Measurements from ENCODE around the gene VPS13C.

DNA sequence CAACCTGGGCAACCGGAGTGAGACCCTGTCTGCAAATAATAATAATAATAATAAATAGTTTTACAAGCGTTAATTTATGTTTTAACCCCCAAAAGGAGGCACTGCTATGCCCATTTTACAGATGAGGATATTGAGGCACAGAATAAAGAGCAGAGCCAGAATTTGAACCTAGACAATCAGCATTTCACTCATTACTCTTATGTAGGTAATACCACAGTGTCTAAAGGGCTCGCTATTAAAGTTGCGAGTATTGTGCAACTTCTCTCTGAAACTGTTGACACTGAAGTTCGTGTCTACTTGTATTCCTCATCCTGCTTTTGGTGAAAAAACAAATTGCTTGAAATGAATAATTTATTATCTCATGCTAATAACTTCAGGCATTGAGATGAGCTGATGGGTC, 9.3 kb upstream of the VPS13C start:
- TF ChIP-seq, protein P1, sequence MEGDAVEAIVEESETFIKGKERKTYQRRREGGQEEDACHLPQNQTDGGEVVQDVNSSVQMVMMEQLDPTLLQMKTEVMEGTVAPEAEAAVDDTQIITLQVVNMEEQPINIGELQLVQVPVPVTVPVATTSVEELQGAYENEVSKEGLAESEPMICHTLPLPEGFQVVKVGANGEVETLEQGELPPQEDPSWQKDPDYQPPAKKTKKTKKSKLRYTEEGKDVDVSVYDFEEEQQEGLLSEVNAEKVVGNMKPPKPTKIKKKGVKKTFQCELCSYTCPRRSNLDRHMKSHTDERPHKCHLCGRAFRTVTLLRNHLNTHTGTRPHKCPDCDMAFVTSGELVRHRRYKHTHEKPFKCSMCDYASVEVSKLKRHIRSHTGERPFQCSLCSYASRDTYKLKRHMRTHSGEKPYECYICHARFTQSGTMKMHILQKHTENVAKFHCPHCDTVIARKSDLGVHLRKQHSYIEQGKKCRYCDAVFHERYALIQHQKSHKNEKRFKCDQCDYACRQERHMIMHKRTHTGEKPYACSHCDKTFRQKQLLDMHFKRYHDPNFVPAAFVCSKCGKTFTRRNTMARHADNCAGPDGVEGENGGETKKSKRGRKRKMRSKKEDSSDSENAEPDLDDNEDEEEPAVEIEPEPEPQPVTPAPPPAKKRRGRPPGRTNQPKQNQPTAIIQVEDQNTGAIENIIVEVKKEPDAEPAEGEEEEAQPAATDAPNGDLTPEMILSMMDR (IDR thresholded peaks at IDR 0.05; ENCODE audit: low read length): no peak
- TF ChIP-seq EZH2 (IDR thresholded peaks at IDR 0.05; ENCODE audit: borderline replicate concordance, low read length): no peak

Measured in OCI-LY1 (cell line).